GM23338 (cell line): Measurements from ENCODE around the gene ATP1B4. TPM values are rescaled to one million over a fixed set of nuclear protein-coding genes. Genes with fewer than 3 reads are reported as not detected.

Source experiments
- ATAC-seq: fragments of 200-7000 bp; cut with Tn5 transposase; 3 replicates; pipeline ENCODE4 v1.9.1; 2020
- DNase-seq: peaks from one replicate; pipeline ENCODE4 v3.0.0-alpha.2; 2015; ENCODE audit warnings: low spot score
- H2AFZ ChIP-seq: fragments of 200-600 bp; sonication (generic); 2 replicates; pipeline ENCODE4 v1.8.0; 2016; ENCODE audit warnings: antibody characterized with exemption, mild to moderate bottlenecking, moderate library complexity
- H3F3A ChIP-seq: fragments of 200-600 bp; sonication (generic); replicated peaks from 2 replicates; pipeline ENCODE4 v1.8.0; 2017; ENCODE audit warnings: antibody characterized with exemption, mixed run types, low read depth
- H3K27ac ChIP-seq: fragments of 200-600 bp; sonication (generic); 2 replicates; pipeline ENCODE4 v1.6.1; 2016; ENCODE audit warnings: low read depth
- H3K27me3 ChIP-seq: fragments of 200-600 bp; sonication (generic); 2 replicates; pipeline ENCODE4 v1.8.0; 2016; ENCODE audit warnings: mild to moderate bottlenecking, mixed run types, moderate library complexity; ENCODE audit not compliant: insufficient read depth
- H3K36me3 ChIP-seq: fragments of 200-600 bp; sonication (generic); 2 replicates; pipeline ENCODE4 v1.8.0; 2016; ENCODE audit warnings: mild to moderate bottlenecking; ENCODE audit not compliant: insufficient read depth
- H3K4me1 ChIP-seq: fragments of 200-600 bp; sonication (generic); 2 replicates; pipeline ENCODE4 v1.8.0; 2016; ENCODE audit warnings: mild to moderate bottlenecking, moderate library complexity; ENCODE audit not compliant: insufficient read depth
- H3K4me2 ChIP-seq: fragments of 200-600 bp; sonication (generic); 2 replicates; pipeline ENCODE4 v1.7.1; 2017; ENCODE audit warnings: mixed run types
- H3K4me3 ChIP-seq: fragments of 200-600 bp; sonication (generic); 2 replicates; pipeline ENCODE4 v1.6.1; 2016; ENCODE audit warnings: mixed run types
- H3K79me2 ChIP-seq: fragments of 200-600 bp; sonication (generic); replicated peaks from 2 replicates; pipeline ENCODE4 v1.8.0; 2017; ENCODE audit warnings: mild to moderate bottlenecking; ENCODE audit not compliant: insufficient read depth
- H3K9me2 ChIP-seq: fragments of 200-600 bp; sonication (generic); 2 replicates; pipeline ENCODE4 v1.8.0; 2017; ENCODE audit not compliant: insufficient read depth
- H4K20me1 ChIP-seq: fragments of 200-600 bp; sonication (generic); replicated peaks from 2 replicates; pipeline ENCODE4 v1.8.0; 2017; ENCODE audit warnings: mild to moderate bottlenecking; ENCODE audit not compliant: insufficient read depth
- H3K27ac Mint-ChIP-seq: 2 replicates; pipeline ENCODE4 v1.8.0; 2020; ENCODE audit warnings: inconsistent platforms, mild to moderate bottlenecking, moderate library complexity, mixed read lengths
- H3K27me3 Mint-ChIP-seq: 3 replicates; pipeline ENCODE4 v1.8.0; 2022; ENCODE audit warnings: low read depth, mild to moderate bottlenecking, moderate library complexity, mixed read lengths, inconsistent platforms; ENCODE audit not compliant: insufficient read depth, poor library complexity
- H3K36me3 Mint-ChIP-seq: 3 replicates; pipeline ENCODE4 v1.8.0; 2021; ENCODE audit warnings: low read depth, mild to moderate bottlenecking, inconsistent platforms, moderate library complexity, mixed read lengths
- H3K4me1 Mint-ChIP-seq: 3 replicates; pipeline ENCODE4 v1.8.0; 2020; ENCODE audit warnings: mild to moderate bottlenecking, inconsistent platforms, mixed read lengths
- H3K4me3 Mint-ChIP-seq: 3 replicates; pipeline ENCODE4 v1.8.0; 2021; ENCODE audit warnings: moderate library complexity, mild to moderate bottlenecking, inconsistent platforms, mixed read lengths
- H3K9me3 Mint-ChIP-seq: 3 replicates; pipeline ENCODE4 v1.8.0; 2020; ENCODE audit warnings: moderate library complexity, mild to moderate bottlenecking, inconsistent platforms, mixed read lengths
- CREB1 ChIP-seq: fragments of 250-450 bp; sonication (Bioruptor Pico); IDR thresholded peaks from 2 replicates; pipeline ENCODE4 v1.5.0; 2020; ENCODE audit warnings: low read depth, mild to moderate bottlenecking, moderate library complexity
- CTCF ChIP-seq, 2 experiments: fragments of 200-600 bp in 1 of 2; sonication (generic) in 1 of 2; conservative IDR thresholded peaks; 2 replicates each; pipeline versions ENCODE4 v1.5.1 to v1.6.1; 2016 to 2017; ENCODE audit warnings: antibody characterized with exemption in 2 of 2, low read depth in 2 of 2, mild to moderate bottlenecking in 2 of 2, moderate library complexity in 1 of 2
- ETS1 ChIP-seq: IDR thresholded peaks from 2 replicates; pipeline ENCODE4 v1.6.1; 2016; ENCODE audit warnings: antibody characterized with exemption
- EZH2 ChIP-seq: fragments of 200-600 bp; sonication (generic); IDR thresholded peaks from one replicate; pipeline ENCODE4 v1.8.0; 2017; ENCODE audit warnings: antibody characterized with exemption, mild to moderate bottlenecking, low read depth; ENCODE audit not compliant: unreplicated experiment
- EZH2phosphoT487 ChIP-seq: fragments of 200-600 bp; sonication (generic); IDR thresholded peaks from one replicate; pipeline ENCODE4 v1.8.1; 2018; ENCODE audit warnings: antibody characterized with exemption; ENCODE audit not compliant: unreplicated experiment
- JUNB ChIP-seq: IDR thresholded peaks from one replicate; pipeline ENCODE4 v1.6.1; 2016; ENCODE audit warnings: antibody characterized with exemption; ENCODE audit not compliant: unreplicated experiment
- NANOG ChIP-seq: IDR thresholded peaks from 2 replicates; pipeline ENCODE4 v1.6.1; 2016; ENCODE audit warnings: antibody characterized with exemption, borderline replicate concordance
- POLR2AphosphoS5 ChIP-seq: IDR thresholded peaks from 2 replicates; pipeline ENCODE4 v1.6.1; 2016; ENCODE audit warnings: antibody characterized with exemption, low read depth
- STAT1 ChIP-seq: IDR thresholded peaks from one replicate; pipeline ENCODE4 v1.6.1; 2016; ENCODE audit warnings: antibody characterized with exemption; ENCODE audit not compliant: unreplicated experiment
- ZNF114 ChIP-seq: fragments of 250-450 bp; sonication (Bioruptor Pico); IDR thresholded peaks from 2 replicates; pipeline ENCODE4 v1.5.0; 2020; ENCODE audit warnings: mild to moderate bottlenecking, moderate library complexity
- ZNF331 ChIP-seq: fragments of 250-450 bp; sonication (Bioruptor Pico); IDR thresholded peaks from 2 replicates; pipeline ENCODE4 v1.5.0; 2020; ENCODE audit warnings: low read depth, mild to moderate bottlenecking, moderate library complexity
- ZNF462 ChIP-seq: fragments of 250-450 bp; sonication (Bioruptor Pico); IDR thresholded peaks from 2 replicates; pipeline ENCODE4 v1.5.0; 2020; ENCODE audit warnings: mild to moderate bottlenecking, moderate library complexity
- polyA plus RNA-seq: library from polyadenylated mRNA; unstranded; fragments of >200 nt; fragmentation: Nextera tagmentation; extraction: Ambion mirVana; gene quantifications from 2 replicates; pipeline ENCODE4 v1.2.1, GENCODE V29; 2016
- total RNA-seq: library from RNA; depleted of rRNA; stranded (reverse); fragments of >200 nt; shearing (Covaris generic); gene quantifications from 2 replicates; pipeline ENCODE4 v1.2.3, GENCODE V29; 2014

Gene ATP1B4
- total and polyA plus RNA-seq, 2 experiments from 2014 or later: not detected

- TF ChIP-seq STAT1: no peak
- no peak for TF ChIP-seq CTCF (conservative IDR thresholded peaks at IDR 0.05; ENCODE audit: low read depth in 2 of 2)
- TF ChIP-seq ZNF114 (CRISPR knock-in tag): no peak
- no peak for TF ChIP-seq ZNF331 (CRISPR knock-in tag)
- TF ChIP-seq ETS1: no peak
- no peak for TF ChIP-seq NANOG
- TF ChIP-seq POLR2AphosphoS5: no peak
Measured at GRCh38 chrX:120321520-120322281, 40.2 kb upstream of the ATP1B4 start (continued).

GRCh38 chrX:120331116-120331515 lies 30.8 kb upstream of the ATP1B4 start:
- H3K4me3 Mint-ChIP-seq: no peak overlapping the region
- H2AFZ ChIP-seq: no peak overlapping the region
- H3K36me3 ChIP-seq: no peaks in the 10 kb centered on the region
- no peaks in the 10 kb centered on the region for H3K27me3 ChIP-seq
- peaks cover 18% of the 10 kb centered on the region for H3K4me1 Mint-ChIP-seq
- no peaks in the 10 kb centered on the region for H4K20me1 ChIP-seq
- no peak overlapping the region for H3K4me2 ChIP-seq
- ATAC-seq (no peak), DNase-seq (no peak)
- H3K9me2 ChIP-seq: no peaks in the 10 kb centered on the region
- H3K79me2 ChIP-seq: no peaks in the 10 kb centered on the region
- H3F3A ChIP-seq: no peaks in the 10 kb centered on the region
- H3K36me3 Mint-ChIP-seq: peaks cover 9% of the 10 kb centered on the region; the same call in 1 of the 3 replicates
- H3K9me3 Mint-ChIP-seq: peaks cover 12% of the 10 kb centered on the region
- peaks cover 8% of the 10 kb centered on the region for H3K4me1 ChIP-seq
- H3K27ac ChIP-seq: no peak overlapping the region
- H3K4me3 ChIP-seq: no peak overlapping the region
- H3K27ac Mint-ChIP-seq: no peak overlapping the region
- no peaks in the 10 kb centered on the region for H3K27me3 Mint-ChIP-seq
- TF ChIP-seq JUNB: no peak
- TF ChIP-seq ZNF462 (CRISPR knock-in tag): no peak
- no peak for TF ChIP-seq NANOG
- no peak for TF ChIP-seq ETS1
- TF ChIP-seq EZH2phosphoT487: no peak
- no peak for TF ChIP-seq EZH2
- no peak for TF ChIP-seq CREB1 (CRISPR knock-in tag)
- TF ChIP-seq STAT1: no peak
- no peak for TF ChIP-seq ZNF114 (CRISPR knock-in tag)
